ENCODE data around the gene CADM4.
A peak's percentile ranks its signal among the peaks of the same experiment; 100 is the strongest.

The CADM4 gene

DNA sequence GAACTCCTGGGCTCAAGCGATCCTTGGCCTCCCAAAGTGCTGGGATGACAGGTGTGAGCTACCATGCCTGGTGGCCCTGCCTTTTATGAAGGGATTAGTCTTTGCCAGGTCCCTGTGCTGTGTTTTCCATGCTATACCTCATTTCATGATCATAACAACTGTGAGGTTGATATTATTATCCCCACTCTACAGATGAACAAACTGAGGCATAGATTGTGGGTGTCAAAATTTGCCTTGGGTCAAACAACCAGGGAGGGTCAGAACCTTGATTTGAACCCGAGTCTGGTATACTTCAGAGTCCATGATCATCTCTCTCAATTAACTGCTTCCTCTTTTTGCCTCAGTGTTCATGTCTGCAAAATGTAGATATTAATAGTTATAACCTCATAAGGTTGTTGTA, 57.2 kb downstream of the CADM4 start:
- no peak for DNase-seq (ENCODE audit: low spot score)

DNA sequence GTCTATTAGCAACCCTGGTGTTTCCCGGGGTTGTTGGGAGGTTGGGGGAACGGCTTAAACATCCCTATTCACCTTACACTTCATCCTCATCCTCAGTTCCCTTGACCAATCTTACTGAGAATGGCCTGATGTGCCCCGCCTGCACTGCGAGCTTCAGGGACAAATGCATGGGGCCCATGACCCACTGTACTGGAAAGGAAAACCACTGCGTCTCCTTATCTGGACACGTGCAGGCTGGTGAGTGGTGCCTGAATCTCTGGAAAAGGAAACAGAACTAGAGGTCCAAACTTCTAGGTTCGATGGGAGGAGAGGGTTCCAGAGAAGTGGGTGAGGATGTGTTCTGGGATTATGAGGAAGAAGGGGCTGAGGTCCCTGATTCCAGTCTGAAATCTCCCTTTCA, 58.2 kb downstream of the CADM4 start:
- no peak for DNase-seq (ENCODE audit: low spot score)

DNA sequence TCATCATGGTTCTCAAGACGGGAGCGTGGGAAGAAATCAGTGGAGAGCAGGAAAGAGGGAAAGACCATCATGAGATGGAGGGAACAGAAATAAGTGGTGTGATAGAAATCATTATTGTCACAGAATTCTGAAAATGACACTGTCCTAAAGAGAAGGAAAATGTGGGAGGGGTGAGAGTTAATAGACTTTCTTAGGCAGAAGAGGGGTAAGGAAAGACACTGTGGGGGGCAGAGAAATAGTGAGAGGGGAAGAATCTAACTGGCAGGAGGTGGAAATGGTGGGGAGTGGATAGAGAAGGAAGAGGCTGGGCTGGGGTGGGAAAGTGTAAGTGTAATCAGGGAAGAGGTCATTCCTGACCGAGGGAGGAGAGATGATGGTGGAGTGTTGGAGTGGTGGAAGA, 60.9 kb downstream of the CADM4 start:
- DNase-seq (ENCODE audit: low spot score): no peak

DNA sequence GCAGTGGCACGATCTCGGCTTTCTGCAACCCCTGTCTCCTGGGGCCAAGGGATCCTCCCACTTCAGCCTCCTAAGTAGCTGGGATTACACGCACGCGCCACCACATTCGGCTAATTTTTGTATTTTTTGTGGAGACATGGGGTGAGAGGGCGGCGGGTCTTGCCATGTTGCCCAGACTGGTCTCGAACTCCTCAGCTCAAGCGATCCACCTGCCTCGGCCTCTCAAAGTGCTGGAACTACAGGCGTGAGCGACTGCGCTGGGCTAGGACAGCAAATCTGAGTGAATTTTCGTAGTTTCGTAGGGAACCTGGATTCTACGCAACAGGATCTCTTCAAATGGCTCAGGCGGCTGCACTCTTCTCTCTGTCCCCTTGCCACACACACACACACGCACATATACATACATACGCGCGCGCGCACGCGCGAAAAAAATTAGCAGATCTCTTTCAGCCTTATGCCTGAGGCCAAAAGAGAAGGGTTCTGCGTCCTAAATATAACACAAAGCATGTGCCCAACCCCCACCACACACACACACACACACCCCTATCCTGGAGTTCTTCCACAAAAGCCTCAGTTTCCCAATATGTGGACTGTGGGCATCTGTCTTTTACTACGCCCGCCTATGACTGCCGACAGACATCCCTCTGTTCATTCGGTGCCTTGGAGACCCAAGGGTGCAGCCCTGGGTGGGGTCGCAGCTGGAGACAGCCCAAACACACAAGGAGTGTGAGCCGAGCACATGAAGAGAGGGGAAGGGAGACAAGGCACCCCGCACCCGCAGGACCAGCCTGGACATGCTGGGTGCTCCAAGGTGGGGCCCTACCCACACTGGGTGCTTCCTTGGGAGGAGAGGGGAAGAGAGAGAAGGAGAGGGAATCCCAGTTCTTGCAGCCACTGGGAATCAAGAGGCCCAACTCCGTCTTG, 63.4 kb downstream of the CADM4 start:
- DNase-seq (ENCODE audit: low spot score): no peak

DNA sequence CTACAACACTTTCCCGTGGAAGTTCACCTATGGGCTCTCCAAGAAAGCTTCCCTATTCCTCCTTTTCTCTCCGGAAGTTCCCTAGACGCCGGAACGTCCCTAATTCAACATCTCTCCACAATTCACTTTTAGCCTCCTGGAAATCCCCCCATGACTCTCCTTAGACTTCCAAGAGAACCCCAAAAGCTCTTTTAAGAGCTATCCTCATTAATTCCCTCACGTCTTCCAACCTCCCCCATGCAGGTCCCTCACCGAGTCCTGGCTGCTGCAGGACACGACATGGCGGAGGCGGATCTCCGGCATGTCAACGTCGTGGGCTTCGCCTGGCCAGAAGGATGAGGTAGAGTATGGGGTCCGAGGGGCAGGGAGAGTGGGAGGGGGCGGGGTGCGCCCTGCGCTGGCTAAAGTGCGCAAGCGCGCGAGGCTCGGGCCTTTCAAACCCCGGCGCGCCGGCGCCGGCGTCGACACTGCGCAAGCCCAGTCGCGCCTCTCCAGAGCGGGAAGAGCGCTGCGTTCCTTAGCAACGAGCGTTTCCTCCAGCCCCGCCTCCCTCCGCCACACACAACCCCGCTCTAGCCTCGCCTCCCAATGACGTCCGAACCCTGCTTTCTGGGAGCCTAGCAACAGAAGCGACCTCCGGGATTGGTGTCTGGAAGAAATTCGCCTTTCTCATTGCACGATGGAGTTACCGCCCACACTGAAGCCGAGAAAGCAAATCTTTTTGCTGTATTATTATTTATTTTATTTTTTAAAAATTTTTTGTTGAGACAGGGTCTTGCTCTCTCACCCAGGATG, 64.3 kb downstream of the CADM4 start, which contains the start of the genes PINLYP and XRCC1:
Gene PINLYP, plus strand, starts transcription at position 646 of the 795 bp plus-strand sequence. CDS start 1,391 bp downstream, outside the sequence.
Gene XRCC1, minus strand, starts transcription at position 372 of the 795 bp plus-strand sequence. Its CDS starts 69 bp downstream, at position 303.
- peak; percentile 97 for DNase-seq (ENCODE audit: low spot score)

DNA sequence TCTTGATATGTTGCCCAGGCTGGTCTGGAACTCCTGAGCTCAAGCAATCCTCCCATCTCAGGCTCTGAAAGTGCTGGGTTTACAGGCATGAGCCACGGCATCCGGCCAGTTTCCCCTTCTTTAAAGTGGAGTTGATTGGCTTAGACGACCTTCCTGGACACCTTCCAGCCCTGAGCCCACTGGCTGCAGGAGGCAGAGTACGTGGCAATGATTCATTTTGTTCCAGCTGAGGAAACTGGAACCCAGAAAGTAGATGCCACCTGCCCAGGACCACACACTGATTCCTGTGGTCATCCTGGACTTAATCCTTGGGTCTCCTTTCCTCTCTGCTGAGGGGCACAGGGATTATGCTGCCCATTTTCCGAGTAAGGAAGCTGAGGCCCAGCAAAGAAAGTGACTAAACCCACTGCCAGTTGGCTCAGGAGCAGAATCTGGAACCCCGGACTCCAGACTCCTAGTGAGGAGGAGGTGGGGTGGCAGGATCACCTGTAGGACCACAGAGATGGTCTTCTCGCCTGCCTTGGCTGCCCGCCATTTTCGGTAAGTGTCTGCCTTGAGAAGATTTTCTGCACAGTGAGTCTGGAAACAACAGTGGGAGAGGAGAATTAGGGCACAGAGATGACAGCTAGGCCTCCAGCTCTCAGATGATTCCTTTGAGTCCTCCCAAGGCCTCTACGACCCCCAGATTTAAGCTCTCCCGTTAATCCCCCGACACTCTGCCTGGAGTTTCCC, 65.1 kb downstream of the CADM4 start:
- DNase-seq (ENCODE audit: low spot score): no peak
